C4-2B (cell line): Measurements from ENCODE around the gene NLRP13.

ENCODE experiments used
- CTCF ChIP-seq: fragments of 450-650 bp; conservative IDR thresholded peaks from 2 replicates; pipeline ENCODE4 v1.5.1; 2017; ENCODE audit warnings: mild to moderate bottlenecking
- ZFX ChIP-seq: fragments of 450-650 bp; IDR thresholded peaks from 2 replicates; pipeline ENCODE4 v1.6.1; 2017

GRCh38 chr19:55907286-55907685, 24.9 kb downstream of the NLRP13 start:
- TF ChIP-seq CTCF = no peak
- no peak for TF ChIP-seq ZFX
